ENCODE data around the gene ELOB. TPM values are rescaled to one million over a fixed set of nuclear protein-coding genes. Genes with fewer than 3 reads are reported as not detected.

ELOB gene
- total RNA-seq, 2 experiments from 2014 or later, result 305 to 307 TPM

DNA sequence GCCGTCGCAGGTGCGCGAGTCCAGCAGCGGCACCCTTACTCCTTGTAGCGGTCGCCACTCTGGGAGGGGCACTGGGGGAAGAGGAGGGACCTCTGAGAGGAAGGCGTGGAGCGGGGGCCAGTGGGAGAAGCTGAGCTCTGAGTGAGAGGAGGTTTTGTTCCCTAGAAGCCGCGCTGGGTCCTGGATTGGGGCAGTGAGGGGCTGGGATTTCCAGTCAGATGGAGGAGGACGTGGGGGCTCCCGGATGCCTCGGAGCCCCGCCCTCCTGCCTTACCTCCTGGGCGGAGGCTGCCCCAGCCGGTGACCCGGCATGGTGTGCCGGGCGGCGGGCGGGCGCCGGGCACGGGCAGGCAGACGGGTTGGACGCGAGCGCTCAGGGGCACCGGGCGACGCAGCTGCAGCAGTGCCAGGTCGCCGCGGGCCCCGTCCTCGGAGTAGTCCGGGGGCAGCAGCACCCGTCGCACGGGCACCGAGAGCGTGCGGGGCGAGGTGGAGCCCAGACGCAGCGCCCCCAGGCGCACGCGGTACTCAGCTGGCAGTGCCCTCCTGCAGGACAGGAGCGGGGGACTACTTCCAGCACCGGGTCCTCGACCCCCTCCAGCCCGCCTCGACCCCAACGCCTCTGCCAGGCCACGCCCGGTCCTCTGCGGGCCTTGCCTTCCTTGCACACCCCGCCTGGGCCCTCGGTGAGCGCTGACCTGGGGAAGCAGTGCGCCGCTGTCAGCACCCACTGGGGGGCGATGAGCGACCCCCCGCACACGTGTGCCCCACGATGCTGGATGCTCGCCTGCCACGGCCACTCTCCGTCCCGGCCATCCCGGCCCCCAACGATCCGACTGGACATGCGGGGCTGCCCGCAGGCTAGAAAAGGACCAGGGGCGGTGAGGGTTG is 8.3 kb upstream of the ELOB start:
- CTCF ChIA-PET, result interaction anchor here (1.0 to 1.4 kb wide), 3 partner anchors 10 to 57 kb away, joined by 4 read pairs; no protein-coding TSS in a partner anchor
- POLR2A ChIA-PET, result interaction anchor here (0.6 to 1.0 kb wide), 4 partner anchors 60 to 350 kb away, joined by 3 read pairs; partner anchors contain the start of gene ZNF213

DNA sequence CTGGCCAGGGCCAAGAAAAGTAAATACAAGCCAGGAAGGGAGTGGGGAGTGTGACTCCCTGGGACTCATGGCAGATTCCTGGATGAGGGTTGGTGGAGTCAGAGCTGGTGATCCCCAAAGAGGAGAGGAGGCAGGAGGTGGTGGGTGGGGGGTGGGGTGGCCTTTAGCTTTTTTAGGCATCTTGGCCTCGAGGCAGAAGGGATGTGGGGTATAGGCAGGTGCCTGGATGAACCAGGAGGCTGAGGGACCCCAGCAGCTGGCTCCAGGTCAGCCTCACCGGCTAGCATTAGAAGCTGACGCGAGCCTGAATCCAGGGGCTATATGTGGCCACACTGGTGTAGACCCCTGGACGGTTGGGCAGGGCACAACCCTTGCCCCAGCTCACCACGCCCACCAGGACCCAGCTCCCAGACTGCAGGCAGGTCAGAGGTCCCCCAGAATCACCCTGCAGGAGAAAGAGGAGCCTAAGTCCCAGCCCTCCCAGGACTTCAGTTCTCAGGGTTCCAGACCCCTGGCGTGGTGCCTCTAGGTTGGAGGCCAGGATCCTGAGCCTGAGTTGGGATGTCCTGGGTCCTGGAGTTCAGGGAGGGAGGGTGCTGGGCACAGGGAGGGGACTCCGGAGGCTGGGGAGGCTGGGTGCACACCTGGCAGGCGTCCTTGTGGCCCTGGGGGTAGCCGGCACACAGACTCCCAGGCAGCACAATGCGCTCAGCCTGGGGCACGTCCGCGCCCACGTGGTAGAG is 7.4 kb upstream of the ELOB start:
- POLR2A ChIA-PET, result interaction anchor here (0.6 to 0.9 kb wide), 3 partner anchors 32 to 315 kb away, joined by 3 read pairs; partner anchors contain the start of gene SRRM2

DNA sequence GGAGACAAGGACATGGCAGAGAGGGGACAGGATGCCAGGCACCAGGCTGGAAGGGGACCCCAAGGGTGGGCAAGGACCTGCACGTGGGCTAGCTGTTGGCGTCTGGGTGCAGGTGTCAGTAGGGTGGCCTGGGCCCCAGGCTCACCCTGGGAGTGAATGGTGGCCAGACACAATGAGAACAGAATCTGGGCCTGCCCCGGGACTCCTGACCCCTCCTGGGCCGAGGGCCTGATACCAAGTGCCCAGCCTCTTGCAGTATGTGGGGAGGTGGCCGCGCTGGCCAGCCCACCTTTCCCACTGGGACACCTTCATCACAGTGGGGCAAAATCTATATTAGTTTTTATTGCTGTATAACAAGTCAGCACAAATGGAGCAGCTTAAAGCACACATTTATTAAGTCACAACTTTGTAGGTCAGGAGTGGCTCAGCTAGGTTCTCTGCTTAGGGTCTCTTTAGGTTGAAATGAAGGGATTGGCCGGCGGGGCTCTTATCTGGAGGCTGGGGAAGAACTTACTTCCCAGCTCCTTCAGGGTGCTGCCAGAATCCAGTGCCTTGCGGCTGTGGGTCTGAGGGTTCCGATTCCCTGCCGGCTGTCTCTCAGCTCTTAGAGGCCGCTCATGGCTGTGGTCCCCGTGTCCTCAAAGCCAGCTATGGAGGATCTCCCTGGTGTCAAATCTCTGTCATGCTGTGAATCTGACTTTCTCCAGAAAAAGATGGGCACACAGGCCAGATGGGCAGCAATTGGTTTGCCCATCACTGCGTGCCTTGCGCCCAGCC is 6.7 kb upstream of the ELOB start:
- ChIA-PET CTCF (interaction anchor here (0.9 to 1.6 kb wide), 4 partner anchors 8 to 143 kb away, joined by 3 to 5 read pairs (median 3); no protein-coding TSS in a partner anchor), POLR2A (interaction anchor here (0.6 to 0.8 kb wide), 2 partner anchors 31 to 232 kb away, joined by 3 to 8 read pairs; partner anchors contain the start of gene SRRM2)

More for the DNA sequence above, 7.4 kb upstream of the ELOB start:
- CTCF ChIA-PET, result interaction anchor here (0.9 to 1.2 kb wide), 3 partner anchors 9 to 58 kb away, joined by 3 to 4 read pairs (median 3); no protein-coding TSS in a partner anchor

DNA sequence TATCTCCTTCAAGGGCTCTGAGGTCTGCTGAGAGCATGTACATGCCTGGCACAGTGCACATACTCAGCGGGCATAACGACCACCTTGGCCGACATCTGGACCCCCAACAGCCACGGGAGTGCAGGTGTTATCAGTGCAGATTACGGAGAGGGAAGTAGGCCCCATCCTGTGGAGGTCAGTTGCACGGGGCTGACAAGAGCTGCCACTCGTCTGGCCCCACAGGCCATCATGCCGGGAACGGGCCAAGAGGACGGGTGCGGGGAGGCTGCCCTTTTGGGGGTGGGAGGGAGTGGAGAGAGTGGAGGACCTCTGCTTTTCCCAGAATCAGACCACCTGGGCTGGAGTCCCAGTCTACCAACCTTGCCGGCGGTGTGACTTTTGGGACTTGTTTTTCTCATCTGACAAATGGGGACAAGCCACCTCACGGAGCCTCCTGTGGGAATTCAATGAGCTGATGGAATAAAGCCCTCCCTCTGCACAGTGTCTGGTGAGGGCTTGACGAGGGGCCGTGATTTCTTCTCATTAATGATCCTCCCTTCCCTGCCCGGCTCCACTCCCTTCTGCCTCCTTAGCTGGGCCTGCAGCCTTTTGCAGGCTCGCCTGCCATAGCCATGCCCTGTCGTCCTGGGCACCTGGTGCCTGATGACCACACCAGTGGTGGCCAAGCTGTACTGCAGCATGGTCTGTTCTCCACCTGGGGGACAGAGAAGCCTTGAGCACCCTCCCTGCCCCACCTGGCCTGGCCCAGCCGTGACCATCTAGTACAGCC is 5.7 kb upstream of the ELOB start:
- CTCF ChIA-PET, result interaction anchor here (1.2 to 1.6 kb wide), 2 partner anchors 85 to 144 kb away, joined by 3 to 5 read pairs; no protein-coding TSS in a partner anchor
- POLR2A ChIA-PET, result no interaction called here

DNA sequence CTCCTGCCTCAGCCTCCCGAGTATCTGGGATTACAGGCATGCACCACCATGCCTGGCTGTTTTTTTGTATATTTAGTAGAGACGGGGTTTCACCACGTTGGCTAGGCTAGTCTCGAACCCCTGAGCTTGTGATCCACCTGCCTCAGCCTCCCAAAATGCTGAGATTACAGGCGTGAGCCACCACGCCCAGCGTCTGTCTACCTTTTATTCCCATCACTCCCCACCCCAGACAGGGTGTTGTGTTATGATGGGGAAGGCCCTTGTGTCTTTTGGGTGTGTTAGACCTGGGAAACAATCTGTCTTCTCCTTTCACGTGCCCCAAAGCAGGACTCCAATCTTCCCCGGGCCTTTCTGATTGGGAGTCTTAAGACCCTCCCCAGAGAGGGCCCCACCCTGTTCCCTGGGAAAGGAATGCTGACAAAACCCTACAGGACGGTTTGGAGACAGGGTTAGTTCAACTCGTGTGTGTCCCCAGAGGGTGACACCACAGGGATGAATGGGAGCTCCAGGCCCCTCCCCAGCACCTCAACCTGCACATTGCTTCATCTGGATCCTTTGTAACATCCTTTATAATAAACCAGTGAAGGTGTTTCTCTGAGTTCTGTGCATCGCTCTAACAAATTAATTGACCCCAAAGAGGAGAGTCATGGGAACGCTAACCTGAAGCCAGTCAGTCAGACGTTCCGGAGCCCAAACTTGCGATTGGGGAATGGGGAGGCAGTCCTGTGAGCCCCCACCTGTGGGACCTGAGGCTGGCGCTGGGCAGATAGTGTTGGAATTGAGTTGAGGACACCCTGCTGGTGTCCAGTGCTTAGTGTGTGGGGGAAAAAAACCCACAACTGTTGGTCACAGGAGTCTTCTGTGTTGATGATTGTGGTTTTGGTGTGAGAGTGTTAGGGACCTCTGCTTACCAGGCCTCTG is 3.2 kb upstream of the ELOB start:
- ChIA-PET POLR2A (interaction anchor here (1.1 kb wide), 1 partner anchor 27 kb away, joined by 4 read pairs; no protein-coding TSS in a partner anchor), CTCF (interaction anchor here (0.8 kb wide), 2 partner anchors 11 to 88 kb away, joined by 3 to 4 read pairs; no protein-coding TSS in a partner anchor)

DNA sequence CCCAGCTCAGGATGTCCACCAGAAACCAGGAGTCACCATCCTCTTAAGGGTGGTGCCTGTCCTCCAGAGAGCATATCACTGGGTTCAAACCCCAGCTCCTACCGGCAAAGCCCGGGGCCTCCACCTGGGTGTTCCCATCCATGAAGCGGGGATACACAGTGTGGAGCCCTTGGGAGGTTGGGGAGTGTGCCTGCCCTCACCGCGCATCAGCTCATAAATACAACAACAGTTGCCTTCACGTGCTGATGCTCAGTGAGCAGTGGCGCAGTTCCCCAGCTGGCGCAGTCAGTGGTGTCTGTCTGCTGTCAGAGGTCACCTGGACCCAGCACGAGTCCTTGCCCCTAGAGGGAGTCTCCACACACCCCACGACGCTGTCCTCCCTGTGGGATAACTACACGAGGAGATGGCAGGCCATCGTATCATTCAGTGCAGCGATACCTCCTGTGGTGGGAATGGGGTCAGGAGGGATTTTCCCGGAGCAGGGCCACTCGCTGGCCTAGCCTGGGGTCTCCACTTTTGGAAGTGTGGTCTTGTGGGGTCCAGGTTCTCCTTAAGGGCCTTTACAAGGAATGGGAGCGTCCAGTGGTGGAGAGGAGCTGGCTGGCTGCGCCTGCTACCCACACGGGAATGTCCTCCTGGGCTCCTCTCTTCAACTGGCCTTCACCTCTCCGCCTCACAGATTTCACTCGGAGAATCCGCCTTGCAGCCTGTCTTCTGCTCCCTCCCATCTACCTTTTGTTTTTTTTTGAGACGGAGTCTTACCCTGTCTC is 2.3 kb upstream of the ELOB start:
- CTCF ChIA-PET, result no interaction called here
- POLR2A ChIA-PET, result interaction anchor here (1.1 kb wide), 1 partner anchor 26 kb away, joined by 4 read pairs; no protein-coding TSS in a partner anchor

DNA sequence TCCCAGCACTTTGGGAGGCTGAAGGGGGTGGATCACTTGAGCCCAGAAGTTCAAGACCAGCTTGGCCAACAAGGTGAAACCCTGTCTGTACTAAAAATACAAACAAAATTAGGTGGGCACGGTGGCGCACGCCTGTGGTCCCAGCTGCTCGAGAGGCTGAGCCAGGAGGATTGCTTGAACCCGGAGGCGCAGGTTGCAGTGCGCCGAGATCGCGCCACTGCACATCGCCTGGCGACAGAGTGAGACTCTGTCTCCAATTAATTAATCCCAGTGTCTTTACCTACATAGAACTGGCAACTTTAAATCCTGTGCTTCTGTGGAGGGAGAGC is 1.5 kb upstream of the ELOB start:
- CTCF ChIA-PET, result interaction anchor here (1.4 kb wide), 1 partner anchor 90 kb away, joined by 6 read pairs; no protein-coding TSS in a partner anchor
- POLR2A ChIA-PET, result interaction anchor here (1.4 kb wide), 1 partner anchor 27 kb away, joined by 6 read pairs; no protein-coding TSS in a partner anchor

DNA sequence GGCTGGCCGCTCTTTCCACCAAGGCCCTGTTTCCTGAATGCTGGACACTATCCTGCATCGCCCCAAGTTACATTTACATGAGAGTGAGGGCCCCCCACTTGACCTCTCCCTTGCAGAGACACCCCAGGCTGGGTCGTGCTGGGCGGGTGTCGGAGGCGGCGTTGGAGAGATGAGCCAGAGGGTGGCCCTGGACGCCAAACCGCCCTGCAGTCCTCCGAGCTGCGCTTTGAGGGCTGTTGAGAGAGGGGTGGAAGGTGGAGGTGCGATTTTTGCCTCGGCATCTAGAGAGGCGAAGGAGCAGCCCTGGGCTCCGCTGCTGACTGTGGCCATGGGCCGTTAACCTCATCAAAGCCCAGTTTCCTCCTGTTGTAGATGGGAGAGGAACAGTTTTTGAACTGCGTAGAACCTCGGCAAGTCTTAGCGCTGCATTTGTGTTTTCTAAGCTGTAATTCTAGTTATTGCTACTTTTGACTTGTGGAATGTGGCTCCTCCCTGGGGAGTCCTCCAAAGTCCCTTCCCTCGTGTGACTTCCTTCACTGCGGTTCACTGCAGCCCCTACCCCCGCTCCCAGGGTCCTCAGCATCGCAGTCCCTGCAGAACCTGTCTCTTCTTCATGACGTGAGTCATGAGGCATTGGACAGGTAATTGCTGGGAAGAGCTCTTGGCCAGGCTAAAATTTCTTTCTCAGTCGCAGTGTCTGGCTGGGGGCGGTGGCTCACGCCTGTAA is 986 bp upstream of the ELOB start:
- ChIA-PET POLR2A (interaction anchor here (0.6 to 2.8 kb wide), 6 partner anchors 9 to 90 kb away, joined by 3 to 11 read pairs (median 8); partner anchors contain the start of gene SRRM2), CTCF (interaction anchor here (0.7 to 1.4 kb wide), 2 partner anchors 90 to 142 kb away, joined by 3 to 6 read pairs; no protein-coding TSS in a partner anchor)

DNA sequence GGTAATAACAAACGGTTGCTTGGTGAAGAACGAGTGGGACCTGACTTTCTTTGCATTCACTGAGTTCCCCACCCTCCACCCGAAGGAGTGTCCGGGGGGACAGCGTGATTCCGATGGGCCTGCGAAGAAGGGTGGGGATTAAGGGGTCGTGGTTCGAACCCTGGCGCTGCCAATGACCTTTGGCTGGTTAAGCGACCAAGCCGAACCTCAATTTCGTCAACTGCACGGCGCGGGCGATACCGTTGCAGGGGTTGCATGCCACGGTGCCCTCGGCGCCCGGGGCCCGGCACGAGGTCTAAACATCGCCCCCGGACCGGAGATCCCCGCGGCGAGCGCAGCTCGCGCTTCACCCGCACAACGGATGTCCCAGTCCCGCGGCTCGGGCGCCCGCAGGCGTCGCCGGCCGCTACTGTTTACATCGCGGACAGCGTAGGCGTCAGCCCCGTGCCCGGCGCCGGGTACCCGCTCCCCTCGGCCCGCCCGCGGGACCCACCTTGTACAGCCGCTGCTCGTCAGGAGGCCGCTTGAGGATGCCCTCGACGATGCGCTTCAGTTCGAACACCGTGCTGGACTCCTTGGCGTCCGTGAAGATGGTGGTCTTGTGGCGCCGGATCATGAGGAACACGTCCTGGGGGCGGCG is 460 bp downstream of the ELOB start:
- ChIA-PET CTCF (interaction anchor here (1.4 to 2.4 kb wide), 3 partner anchors 9 to 94 kb away, joined by 3 to 6 read pairs (median 4); no protein-coding TSS in a partner anchor), POLR2A (interaction anchor here (0.7 to 2.8 kb wide), 3 partner anchors 23 to 91 kb away, joined by 3 to 10 read pairs (median 9); no protein-coding TSS in a partner anchor)

DNA sequence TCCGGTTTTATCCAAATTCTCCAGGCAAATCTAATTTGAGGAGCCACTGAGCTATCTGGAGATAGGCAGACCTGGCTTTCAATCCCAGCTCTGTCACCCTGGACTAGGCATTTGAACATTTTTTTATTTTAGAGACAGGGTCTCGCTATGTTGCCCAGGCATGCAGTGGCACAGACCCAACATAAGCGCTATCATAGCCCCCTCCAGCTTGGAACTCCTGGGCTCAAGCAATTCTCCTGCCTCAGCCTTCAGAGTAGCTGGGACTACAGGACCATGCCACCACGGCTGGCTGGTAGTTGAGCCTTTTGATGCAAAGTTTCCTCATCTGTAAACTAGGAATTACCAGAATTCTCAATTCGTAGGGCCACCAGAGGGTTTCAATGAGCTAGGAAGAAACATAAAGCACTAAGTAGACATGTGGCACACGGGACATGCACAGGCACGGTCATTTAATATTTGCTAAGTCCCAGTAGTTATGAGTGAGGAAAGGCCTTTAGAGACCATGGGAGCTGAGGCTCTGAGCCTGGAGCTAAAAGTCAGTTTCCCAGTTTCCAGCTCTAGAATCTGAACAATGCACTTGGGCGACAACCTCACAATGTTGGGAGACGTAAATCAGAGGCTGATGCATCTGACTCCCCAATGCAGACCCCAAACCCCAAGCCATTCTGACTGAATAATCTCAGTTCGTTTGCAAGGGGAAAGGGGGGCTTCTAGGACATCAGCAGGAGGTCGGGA is 1.1 kb downstream of the ELOB start:
- ChIA-PET CTCF (interaction anchor here (0.8 to 2.4 kb wide), 4 partner anchors 8 to 95 kb away, joined by 3 to 6 read pairs (median 4); no protein-coding TSS in a partner anchor), POLR2A (interaction anchor here (0.7 to 2.8 kb wide), 3 partner anchors 22 to 92 kb away, joined by 3 to 10 read pairs (median 9); no protein-coding TSS in a partner anchor)

DNA sequence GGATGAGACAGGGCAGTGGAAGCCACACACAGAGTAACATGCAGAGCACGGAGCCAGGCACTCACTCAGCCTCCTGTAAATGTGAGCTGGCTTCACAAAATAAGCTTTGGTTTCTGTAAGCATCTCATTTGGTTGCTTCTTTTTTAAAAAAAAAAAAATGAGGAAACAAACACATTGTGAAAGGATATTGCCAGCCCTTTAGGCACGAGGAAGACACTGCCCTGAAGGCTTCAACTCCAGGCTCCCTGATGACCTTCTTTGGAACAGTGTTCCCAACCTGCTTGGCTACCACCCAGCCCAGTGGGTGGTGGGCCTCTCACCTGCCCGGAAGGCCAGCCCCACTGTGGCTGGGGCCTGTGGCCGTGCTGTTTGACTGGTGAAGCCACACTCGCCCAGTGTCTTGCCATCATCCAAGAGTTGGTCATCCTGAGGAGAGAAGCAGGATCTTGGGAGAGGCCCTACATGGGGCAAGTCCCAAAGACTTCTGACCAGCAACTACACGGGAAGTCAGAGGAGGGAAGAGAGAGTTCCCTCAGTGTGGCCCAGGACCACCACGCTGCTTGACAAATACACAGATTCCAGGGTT is 1.9 kb downstream of the ELOB start:
- POLR2A ChIA-PET, result interaction anchor here (2.7 to 2.8 kb wide), 2 partner anchors 21 to 93 kb away, joined by 9 to 10 read pairs; no protein-coding TSS in a partner anchor
- CTCF ChIA-PET, result interaction anchor here (0.8 to 2.4 kb wide), 4 partner anchors 9 to 95 kb away, joined by 3 to 6 read pairs (median 4); no protein-coding TSS in a partner anchor

DNA sequence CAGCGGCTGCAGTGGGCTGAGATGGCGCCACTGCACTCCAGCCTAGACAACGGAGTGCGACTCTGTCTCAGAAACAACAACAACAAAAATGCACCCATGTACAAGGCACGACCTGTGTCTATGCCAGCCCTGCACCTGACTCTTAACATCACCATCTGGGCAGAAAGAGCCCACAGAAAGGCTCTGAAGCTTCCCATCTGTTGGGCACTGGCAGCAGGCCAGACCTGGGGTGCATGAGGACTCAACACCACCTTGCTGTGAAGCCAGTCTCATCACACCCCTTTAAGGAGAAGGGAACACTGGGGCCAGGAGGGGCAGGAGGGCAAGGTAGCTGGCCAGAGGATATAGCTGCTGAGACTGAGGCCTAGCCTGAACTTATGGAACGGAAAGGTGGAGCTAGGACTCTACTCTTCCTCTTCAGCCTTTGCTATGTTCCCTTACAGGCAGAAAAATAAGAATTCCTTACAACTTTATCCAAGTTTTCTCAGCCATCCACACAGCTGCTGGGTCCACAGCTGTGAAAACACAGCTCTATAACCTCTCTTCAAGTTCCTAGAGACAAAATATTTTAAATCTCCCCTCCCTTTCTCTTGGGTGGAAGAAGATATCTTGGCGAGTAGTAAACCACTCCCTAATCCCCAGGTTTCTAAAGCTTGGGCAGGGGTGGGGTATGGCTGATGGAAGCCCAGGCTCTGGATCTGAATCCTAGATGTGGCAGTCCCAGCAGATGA is 2.8 kb downstream of the ELOB start:
- ChIA-PET CTCF (interaction anchor here (0.5 to 2.4 kb wide), 3 partner anchors 11 to 157 kb away, joined by 3 to 6 read pairs (median 4); no protein-coding TSS in a partner anchor), POLR2A (interaction anchor here (0.6 kb wide), 1 partner anchor 184 kb away, joined by 3 read pairs; no protein-coding TSS in a partner anchor)
